Measurements from ENCODE around the gene PCDH9. TPM values are rescaled to one million over a fixed set of nuclear protein-coding genes. Genes with fewer than 3 reads are reported as not detected.

PCDH9 gene
- total RNA-seq, 1 experiment from 2014 or later = 5.6 TPM

- H3K36me3 ChIP-seq = no peaks in the 10 kb centered on the region
- no peaks in the 10 kb centered on the region for H3K9me3 ChIP-seq (replicated peaks)
- H3K4me1 ChIP-seq = no peaks in the 10 kb centered on the region
- no peaks in the 10 kb centered on the region for H3K27me3 ChIP-seq
- DNase-seq = no peak
- no peak overlapping the region for H3K27ac ChIP-seq
- no peak overlapping the region for H3K4me3 ChIP-seq
Measured at GRCh38 chr13:66700117-66700601, 530.0 kb downstream of the PCDH9 start.

- H3K27ac ChIP-seq = no peak overlapping the region
- no peaks in the 10 kb centered on the region for H3K9me3 ChIP-seq (replicated peaks)
- H3K4me1 ChIP-seq = no peaks in the 10 kb centered on the region
- H3K36me3 ChIP-seq = no peaks in the 10 kb centered on the region
- no peak overlapping the region for H3K4me3 ChIP-seq
- H3K27me3 ChIP-seq = no peaks in the 10 kb centered on the region
- no peak for DNase-seq
Measured at GRCh38 chr13:66693656-66694055, 536.5 kb downstream of the PCDH9 start.

DNA sequence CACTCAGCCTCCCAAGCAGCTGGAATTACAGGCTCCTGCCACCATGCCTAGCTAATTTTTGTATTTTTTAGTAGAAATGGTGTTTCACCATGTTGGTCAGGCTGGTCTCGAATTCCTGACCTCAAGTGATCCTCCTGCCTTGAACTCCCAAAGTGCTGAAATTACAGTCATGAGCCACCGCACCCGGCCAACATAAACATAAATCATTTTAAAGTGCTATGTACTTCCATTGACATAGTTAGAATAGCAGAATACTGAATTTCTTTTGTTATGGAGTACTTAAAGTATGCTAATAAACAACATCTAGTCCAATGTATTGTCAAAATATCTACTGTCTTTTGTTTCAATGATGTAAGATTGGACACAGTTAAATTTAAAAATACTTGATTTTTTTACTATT is 539.0 kb downstream of the PCDH9 start:
- Histone ChIP-seq H3K27me3 (no peaks in the 10 kb centered on the region), H3K9me3 (replicated peaks) (no peaks in the 10 kb centered on the region), H3K36me3 (no peaks in the 10 kb centered on the region), H3K4me3 (no peak overlapping the region), H3K27ac (no peak overlapping the region), H3K4me1 (no peaks in the 10 kb centered on the region)
- no peak for DNase-seq

DNA sequence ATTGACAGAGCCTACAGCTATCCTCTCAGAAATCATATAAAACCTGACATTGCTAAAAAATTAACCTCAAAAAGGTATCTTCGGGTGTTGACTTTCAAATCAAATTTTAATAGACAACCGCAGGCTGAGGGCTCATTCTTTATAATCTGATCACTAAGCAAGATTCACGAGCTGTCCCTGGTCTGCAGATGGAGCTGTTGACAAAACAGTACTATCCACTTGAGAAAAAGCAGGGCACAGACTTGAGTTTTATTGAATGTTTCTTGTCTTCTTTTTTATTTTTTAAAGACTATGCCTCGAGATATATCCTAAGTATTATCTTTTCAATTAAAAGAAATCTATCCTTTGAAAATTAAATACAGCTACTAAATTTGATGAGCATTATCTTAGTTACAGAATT is 540.5 kb downstream of the PCDH9 start:
- peak; percentile 7 to 46 for DNase-seq
- H3K9me3 ChIP-seq (replicated peaks) = no peaks in the 10 kb centered on the region

GRCh38 chr13:66689037-66689619 is 541.0 kb downstream of the PCDH9 start:
- Histone ChIP-seq H3K36me3 (no peaks in the 10 kb centered on the region), H3K4me3 (no peak overlapping the region)
- peak in 1 of 2 experiments; percentile 30 for DNase-seq

More for the DNA sequence above, 540.5 kb downstream of the PCDH9 start:
- Histone ChIP-seq H3K27me3 (no peaks in the 10 kb centered on the region), H3K4me3 (no peak overlapping the region), H3K4me1 (no peaks in the 10 kb centered on the region), H3K27ac (no peak overlapping the region), H3K36me3 (no peaks in the 10 kb centered on the region)

DNA sequence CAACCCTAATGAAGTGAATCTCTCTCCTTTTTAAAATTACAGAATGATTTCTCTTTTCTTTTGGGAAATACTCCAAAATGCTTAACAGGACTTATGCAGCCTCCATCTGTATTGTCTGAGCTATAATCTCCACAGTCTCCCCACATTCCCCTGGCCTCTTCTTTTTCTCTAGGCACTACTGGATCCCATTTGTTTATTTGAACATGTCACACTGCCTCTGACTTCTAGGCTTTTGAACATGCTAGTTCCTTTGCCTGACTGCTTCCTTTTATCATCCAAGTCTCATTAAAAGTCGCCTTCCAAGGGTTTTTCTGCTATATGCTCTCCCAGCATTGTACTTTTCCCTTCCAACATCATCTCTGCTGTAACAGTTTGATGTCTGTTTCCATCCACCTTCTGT is 548.7 kb downstream of the PCDH9 start:
- Histone ChIP-seq H3K9me3 (replicated peaks) (no peaks in the 10 kb centered on the region; the same call in 1 of the 2 replicates), H3K4me1 (no peaks in the 10 kb centered on the region), H3K36me3 (no peaks in the 10 kb centered on the region), H3K4me3 (no peak overlapping the region), H3K27ac (no peak overlapping the region), H3K27me3 (no peaks in the 10 kb centered on the region)
- no peak for DNase-seq

More at GRCh38 chr13:66689037-66689619, 541.0 kb downstream of the PCDH9 start:
- Histone ChIP-seq H3K27me3 (no peaks in the 10 kb centered on the region), H3K27ac (no peak overlapping the region), H3K4me1 (no peaks in the 10 kb centered on the region), H3K9me3 (replicated peaks) (no peaks in the 10 kb centered on the region)

- Histone ChIP-seq H3K4me3 (no peak overlapping the region), H3K36me3 (no peaks in the 10 kb centered on the region), H3K27ac (no peak overlapping the region), H3K27me3 (no peaks in the 10 kb centered on the region), H3K4me1 (peaks cover 3% of the 10 kb centered on the region; the same call in 1 of the 2 replicates), H3K9me3 (replicated peaks) (no peaks in the 10 kb centered on the region; the same call in 1 of the 2 replicates)
- no peak for DNase-seq
Measured at GRCh38 chr13:66680031-66680430, 550.1 kb downstream of the PCDH9 start.

DNA sequence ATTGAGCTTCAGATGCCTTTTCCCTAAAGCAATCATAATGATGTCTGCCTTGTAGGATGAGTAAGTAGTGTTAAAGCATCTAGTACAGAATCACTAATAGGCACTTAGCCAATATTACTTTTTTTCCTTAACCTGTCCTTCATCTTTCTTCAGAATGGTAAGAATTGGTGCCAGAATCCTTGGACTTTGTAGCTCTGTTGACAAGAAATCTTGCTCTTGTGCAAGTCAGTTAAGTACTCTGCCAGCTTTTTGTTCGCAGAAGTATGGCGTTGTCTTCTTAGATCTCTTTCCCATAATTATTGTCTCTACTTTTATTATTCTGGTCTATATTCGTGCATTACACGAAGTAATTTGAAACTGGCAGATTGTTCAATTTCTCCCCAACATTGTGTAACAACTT is 554.5 kb downstream of the PCDH9 start:
- Histone ChIP-seq H3K27me3 (no peaks in the 10 kb centered on the region), H3K4me3 (no peak overlapping the region), H3K27ac (no peak overlapping the region), H3K4me1 (peaks cover 8% of the 10 kb centered on the region), H3K36me3 (no peaks in the 10 kb centered on the region), H3K9me3 (replicated peaks) (no peaks in the 10 kb centered on the region; the same call in 1 of the 2 replicates)
- DNase-seq = no peak

- no peak overlapping the region for H3K27ac ChIP-seq
- DNase-seq = peak; percentile 9 to 17
Measured at GRCh38 chr13:66673401-66673800, 556.7 kb downstream of the PCDH9 start.

GRCh38 chr13:66665991-66666390 is 564.1 kb downstream of the PCDH9 start:
- DNase-seq = peak; percentile 46 to 47

More at GRCh38 chr13:66673401-66673800, 556.7 kb downstream of the PCDH9 start:
- Histone ChIP-seq H3K27me3 (no peaks in the 10 kb centered on the region), H3K4me1 (peaks cover 8% of the 10 kb centered on the region), H3K4me3 (no peak overlapping the region), H3K36me3 (no peaks in the 10 kb centered on the region), H3K9me3 (replicated peaks) (no peaks in the 10 kb centered on the region; the same call in 1 of the 2 replicates)

GRCh38 chr13:66663711-66664110 is 566.4 kb downstream of the PCDH9 start:
- no peaks in the 10 kb centered on the region for H3K27me3 ChIP-seq
- H3K36me3 ChIP-seq = no peaks in the 10 kb centered on the region
- H3K27ac ChIP-seq = no peak overlapping the region
- no peak overlapping the region for H3K4me3 ChIP-seq
- no peaks in the 10 kb centered on the region for H3K4me1 ChIP-seq
- no peak for DNase-seq
- H3K9me3 ChIP-seq (replicated peaks) = no peaks in the 10 kb centered on the region

More at GRCh38 chr13:66665991-66666390, 564.1 kb downstream of the PCDH9 start:
- Histone ChIP-seq H3K9me3 (replicated peaks) (no peaks in the 10 kb centered on the region), H3K27ac (no peak overlapping the region), H3K4me3 (no peak overlapping the region), H3K36me3 (no peaks in the 10 kb centered on the region), H3K4me1 (no peaks in the 10 kb centered on the region), H3K27me3 (no peaks in the 10 kb centered on the region)

- no peak for DNase-seq
- no peaks in the 10 kb centered on the region for H3K27me3 ChIP-seq
- no peak overlapping the region for H3K4me3 ChIP-seq
- H3K9me3 ChIP-seq (replicated peaks) = no peaks in the 10 kb centered on the region
- no peak overlapping the region for H3K27ac ChIP-seq
- no peaks in the 10 kb centered on the region for H3K36me3 ChIP-seq
- no peaks in the 10 kb centered on the region for H3K4me1 ChIP-seq
Measured at GRCh38 chr13:66663206-66663605, 566.9 kb downstream of the PCDH9 start.

DNA sequence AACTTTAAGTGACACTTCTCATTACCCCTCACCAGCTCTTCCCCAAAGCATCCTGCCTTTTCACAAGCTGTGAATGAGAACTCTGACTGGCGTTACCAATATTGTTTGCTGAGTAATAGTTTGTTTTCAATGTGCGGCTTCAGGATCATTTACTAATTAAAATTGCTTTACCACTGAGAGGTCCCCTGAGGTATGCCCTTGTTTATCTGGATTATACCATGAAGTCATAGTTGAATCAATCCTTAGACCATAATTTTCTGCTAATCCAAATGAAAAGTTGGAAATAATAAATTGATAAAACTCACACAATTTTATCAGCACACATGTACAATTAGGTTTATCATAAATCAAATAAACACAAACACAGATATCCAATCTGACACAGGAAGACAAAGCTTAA is 568.8 kb downstream of the PCDH9 start:
- DNase-seq = no peak
- Histone ChIP-seq H3K27ac (no peak overlapping the region), H3K4me3 (no peak overlapping the region)

GRCh38 chr13:66660468-66660813 is 569.7 kb downstream of the PCDH9 start:
- Histone ChIP-seq H3K4me3 (no peak overlapping the region), H3K9me3 (replicated peaks) (no peaks in the 10 kb centered on the region), H3K27ac (no peak overlapping the region), H3K27me3 (no peaks in the 10 kb centered on the region), H3K36me3 (no peaks in the 10 kb centered on the region), H3K4me1 (peaks cover 5% of the 10 kb centered on the region; the same call in 1 of the 2 replicates)
- no peak for DNase-seq

More for the DNA sequence above, 568.8 kb downstream of the PCDH9 start:
- Histone ChIP-seq H3K4me1 (peaks cover 5% of the 10 kb centered on the region; the same call in 1 of the 2 replicates), H3K36me3 (no peaks in the 10 kb centered on the region), H3K9me3 (replicated peaks) (no peaks in the 10 kb centered on the region), H3K27me3 (no peaks in the 10 kb centered on the region)

- Histone ChIP-seq H3K27ac (no peak overlapping the region), H3K9me3 (replicated peaks) (no peaks in the 10 kb centered on the region), H3K36me3 (no peaks in the 10 kb centered on the region), H3K27me3 (no peaks in the 10 kb centered on the region), H3K4me1 (peaks cover 5% of the 10 kb centered on the region; the same call in 1 of the 2 replicates), H3K4me3 (no peak overlapping the region)
- no peak for DNase-seq
Measured at GRCh38 chr13:66659701-66660467, 570.3 kb downstream of the PCDH9 start.

All from SJCRH30 (cell line).